Measurements from ENCODE around the gene DENND1A.
"Not testable (repeated sequence)": the region's sequence is repeated elsewhere in the genome, so short reads cannot be mapped to it uniquely, and the experiment has no call there.

The DENND1A gene, protein sequence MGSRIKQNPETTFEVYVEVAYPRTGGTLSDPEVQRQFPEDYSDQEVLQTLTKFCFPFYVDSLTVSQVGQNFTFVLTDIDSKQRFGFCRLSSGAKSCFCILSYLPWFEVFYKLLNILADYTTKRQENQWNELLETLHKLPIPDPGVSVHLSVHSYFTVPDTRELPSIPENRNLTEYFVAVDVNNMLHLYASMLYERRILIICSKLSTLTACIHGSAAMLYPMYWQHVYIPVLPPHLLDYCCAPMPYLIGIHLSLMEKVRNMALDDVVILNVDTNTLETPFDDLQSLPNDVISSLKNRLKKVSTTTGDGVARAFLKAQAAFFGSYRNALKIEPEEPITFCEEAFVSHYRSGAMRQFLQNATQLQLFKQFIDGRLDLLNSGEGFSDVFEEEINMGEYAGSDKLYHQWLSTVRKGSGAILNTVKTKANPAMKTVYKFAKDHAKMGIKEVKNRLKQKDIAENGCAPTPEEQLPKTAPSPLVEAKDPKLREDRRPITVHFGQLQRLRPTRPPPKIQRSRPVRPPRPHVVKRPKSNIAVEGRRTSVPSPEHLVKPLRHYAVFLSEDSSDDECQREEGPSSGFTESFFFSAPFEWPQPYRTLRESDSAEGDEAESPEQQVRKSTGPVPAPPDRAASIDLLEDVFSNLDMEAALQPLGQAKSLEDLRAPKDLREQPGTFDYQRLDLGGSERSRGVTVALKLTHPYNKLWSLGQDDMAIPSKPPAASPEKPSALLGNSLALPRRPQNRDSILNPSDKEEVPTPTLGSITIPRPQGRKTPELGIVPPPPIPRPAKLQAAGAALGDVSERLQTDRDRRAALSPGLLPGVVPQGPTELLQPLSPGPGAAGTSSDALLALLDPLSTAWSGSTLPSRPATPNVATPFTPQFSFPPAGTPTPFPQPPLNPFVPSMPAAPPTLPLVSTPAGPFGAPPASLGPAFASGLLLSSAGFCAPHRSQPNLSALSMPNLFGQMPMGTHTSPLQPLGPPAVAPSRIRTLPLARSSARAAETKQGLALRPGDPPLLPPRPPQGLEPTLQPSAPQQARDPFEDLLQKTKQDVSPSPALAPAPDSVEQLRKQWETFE

DNA sequence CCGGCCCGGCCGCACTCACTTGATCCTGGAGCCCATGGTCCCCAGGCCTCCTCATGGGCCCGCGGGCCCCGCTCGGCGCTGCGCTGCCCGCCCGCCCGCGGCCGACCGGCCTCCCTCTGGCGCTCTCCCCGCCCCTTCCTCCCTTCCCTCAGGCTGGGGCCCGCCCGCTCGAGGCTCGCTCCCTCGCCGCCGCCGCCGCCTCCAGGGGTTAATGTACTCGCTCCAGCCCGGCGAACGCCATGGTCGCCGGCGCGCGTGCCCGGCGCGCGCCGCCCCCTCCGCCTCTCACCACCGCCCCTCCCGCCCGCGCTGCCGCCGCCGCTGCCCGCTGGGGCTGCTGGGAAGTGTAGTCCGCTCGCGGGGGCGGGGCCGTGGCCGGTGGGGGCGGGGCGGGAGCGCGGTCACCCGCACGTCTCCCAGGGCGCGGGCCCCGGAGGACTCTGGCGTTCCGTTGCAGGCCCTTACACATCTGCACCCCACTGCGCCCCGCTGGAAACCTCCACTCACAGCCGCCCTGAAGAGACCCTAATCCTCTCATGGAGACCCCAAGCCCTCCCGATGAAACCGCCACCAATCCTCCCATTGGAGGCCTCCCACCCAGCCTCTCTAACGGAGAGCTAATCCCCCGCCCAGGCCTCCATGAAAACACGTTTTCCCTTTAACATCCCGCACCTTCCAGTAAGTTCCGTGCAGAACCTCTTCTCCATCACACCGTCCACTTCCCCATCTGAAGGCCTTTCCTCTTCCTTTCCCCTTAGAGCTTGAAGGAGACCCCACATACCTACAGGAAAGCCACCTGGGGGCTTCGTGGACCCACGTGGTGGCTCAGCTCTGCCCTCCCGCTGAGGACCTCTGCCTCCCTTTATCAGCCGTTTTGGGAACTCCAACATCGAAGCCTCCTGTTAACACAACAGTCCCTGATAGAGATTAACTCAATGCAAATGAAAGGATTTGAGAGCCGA, at the start of gene DENND1A:
Gene DENND1A (minus strand): TSS at position 257 of the 962 bp plus-strand sequence. CDS start 221 bp downstream, at position 36.
- Histone ChIP-seq H3K9me3 (ENCODE audit: control insufficient read depth, insufficient read depth, low read length) (no peaks in the 10 kb centered on the region), H3K36me3 (ENCODE audit: insufficient read depth, low read length) (no peaks in the 10 kb centered on the region), H3K9ac (ENCODE audit: low read depth, low read length) (peak within 1 kb of the TSS; percentile 55), H3K4me1 (ENCODE audit: insufficient read depth, low read length) (peaks cover 20% of the 10 kb centered on the region)

DNA sequence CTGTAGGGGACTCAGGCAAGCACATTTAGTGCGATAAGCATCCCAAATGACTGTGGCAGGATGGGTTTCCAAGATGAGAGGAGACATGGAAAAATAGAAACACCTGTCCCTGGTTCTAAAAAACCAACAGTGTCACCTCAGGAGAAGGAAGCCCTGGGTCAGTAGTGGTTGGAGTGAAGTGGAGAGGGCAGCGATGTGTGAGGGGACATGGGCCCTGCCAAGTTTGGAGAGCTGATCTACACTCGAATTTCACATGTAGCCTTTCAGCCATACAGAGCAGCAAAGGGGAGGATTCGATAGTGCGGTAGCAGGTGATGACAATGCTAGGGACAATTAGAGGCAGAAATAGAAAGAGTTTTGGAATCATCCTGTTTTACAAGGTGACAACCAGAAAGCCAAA, 49.1 kb upstream of the DENND1A start:
- Histone ChIP-seq H3K36me3 (ENCODE audit: insufficient read depth, low read length) (no peaks in the 10 kb centered on the region), H3K9me3 (ENCODE audit: control insufficient read depth, insufficient read depth, low read length) (no peaks in the 10 kb centered on the region), H3K9ac (ENCODE audit: low read depth, low read length) (no peak overlapping the region), H3K4me1 (ENCODE audit: insufficient read depth, low read length) (no peaks in the 10 kb centered on the region)

DNA sequence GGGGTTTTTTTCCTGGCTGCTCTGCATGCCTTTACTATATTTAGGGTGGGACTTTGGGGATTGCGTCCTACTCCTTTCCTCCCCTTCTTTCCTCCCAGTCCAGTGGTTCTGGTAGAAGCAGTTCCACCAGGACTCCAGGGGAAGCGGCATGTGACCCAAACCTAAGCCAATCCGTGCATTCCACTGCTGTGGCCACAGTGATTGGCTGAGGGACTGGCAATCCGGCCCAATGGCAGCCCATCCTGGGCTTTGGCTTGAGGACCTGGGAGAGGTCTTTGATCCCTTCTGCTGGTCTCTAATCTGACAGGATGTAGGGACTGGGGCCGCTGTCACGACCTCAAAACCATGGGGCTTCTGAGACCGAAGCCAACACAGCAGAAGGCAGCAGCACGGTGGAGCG, 46.7 kb upstream of the DENND1A start:
- H3K9ac ChIP-seq (ENCODE audit: low read depth, low read length); H3K9me3 ChIP-seq (ENCODE audit: control insufficient read depth, insufficient read depth, low read length); H3K36me3 ChIP-seq (ENCODE audit: insufficient read depth, low read length); H3K4me1 ChIP-seq (ENCODE audit: insufficient read depth, low read length): not testable (repeated sequence)

DNA sequence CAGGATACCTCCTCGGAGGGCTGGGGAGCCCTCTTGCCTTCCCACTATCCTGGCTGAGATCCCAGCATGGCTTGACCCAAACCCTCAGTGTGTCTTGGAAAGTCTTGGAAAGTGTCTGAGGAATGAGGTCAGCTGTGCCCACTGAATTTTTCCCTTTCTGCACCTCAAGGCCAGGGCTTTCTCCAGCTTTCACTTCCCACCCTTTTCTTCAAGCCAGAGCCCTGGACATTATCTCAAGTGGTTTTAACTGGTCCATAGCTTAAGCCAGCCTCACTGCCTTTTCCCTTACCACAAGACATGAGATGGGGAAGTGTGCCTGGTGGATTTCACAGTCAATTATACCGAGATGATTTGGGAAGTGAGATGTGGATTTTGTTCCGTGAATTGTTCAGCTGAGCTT, 45.9 kb upstream of the DENND1A start:
- Histone ChIP-seq H3K4me1 (ENCODE audit: insufficient read depth, low read length) (no peaks in the 10 kb centered on the region), H3K36me3 (ENCODE audit: insufficient read depth, low read length) (no peaks in the 10 kb centered on the region), H3K9ac (ENCODE audit: low read depth, low read length) (no peak overlapping the region), H3K9me3 (ENCODE audit: control insufficient read depth, insufficient read depth, low read length) (no peaks in the 10 kb centered on the region)

DNA sequence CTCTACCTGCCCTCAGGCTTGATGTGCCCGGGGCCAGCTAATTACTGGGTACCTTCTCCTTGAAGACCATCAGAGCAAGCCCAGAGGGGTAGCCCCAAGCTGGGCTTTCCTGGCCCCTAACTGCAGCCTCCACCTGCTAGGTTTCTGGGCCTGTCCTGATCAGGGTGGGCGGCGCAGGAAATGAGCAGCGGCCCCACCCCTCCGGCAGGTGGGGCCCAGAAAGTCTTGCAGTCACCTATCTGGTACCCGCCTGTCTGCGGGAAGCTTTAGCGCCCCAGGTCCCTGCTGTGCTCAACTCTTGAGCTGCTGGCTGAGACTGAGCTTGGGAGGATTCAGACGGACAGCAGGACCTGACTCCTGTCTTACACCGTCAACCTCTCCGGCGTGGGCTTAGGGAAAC, 44.5 kb upstream of the DENND1A start:
- H3K9ac ChIP-seq (ENCODE audit: low read depth, low read length) = no peak overlapping the region

DNA sequence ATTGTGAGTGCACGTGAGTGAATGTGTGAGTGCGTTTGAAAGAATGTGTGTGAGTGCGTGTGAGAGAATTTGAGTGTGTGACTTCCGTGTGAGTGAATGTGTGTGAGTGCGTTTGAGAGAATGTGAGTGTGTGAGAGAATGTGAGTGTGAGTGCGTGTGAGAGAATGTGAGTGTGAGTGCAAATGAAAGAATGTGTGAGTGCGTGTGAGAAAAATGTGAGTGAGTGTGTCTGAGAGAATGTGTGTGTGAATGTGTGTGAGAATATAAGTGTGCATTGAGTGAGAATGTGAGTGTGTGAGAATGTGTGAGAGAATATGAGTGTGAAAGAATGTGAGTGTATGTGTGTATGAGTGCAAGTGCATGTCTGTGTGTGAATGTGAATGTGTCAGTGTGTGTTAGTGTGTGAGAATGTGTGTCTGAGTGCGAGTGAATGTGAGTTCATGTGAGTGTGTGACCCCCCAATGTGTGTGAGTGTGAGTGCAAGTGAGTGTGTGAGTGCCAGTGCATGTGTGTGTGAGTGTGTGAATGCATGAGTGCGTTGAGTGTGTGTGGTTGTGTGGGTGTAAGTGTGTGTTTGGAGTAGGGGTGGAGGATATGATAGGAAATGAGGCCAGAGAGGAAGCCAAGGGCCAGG, 43.8 kb upstream of the DENND1A start:
- H3K4me1 ChIP-seq (ENCODE audit: insufficient read depth, low read length) = no peaks in the 10 kb centered on the region
- no peaks in the 10 kb centered on the region for H3K36me3 ChIP-seq (ENCODE audit: insufficient read depth, low read length)
- no peaks in the 10 kb centered on the region for H3K9me3 ChIP-seq (ENCODE audit: control insufficient read depth, insufficient read depth, low read length)
- H3K9ac ChIP-seq (ENCODE audit: low read depth, low read length) = no peak overlapping the region

More for the DNA sequence above, 44.5 kb upstream of the DENND1A start:
- Histone ChIP-seq H3K4me1 (ENCODE audit: insufficient read depth, low read length) (no peaks in the 10 kb centered on the region), H3K9me3 (ENCODE audit: control insufficient read depth, insufficient read depth, low read length) (no peaks in the 10 kb centered on the region), H3K36me3 (ENCODE audit: insufficient read depth, low read length) (no peaks in the 10 kb centered on the region)

DNA sequence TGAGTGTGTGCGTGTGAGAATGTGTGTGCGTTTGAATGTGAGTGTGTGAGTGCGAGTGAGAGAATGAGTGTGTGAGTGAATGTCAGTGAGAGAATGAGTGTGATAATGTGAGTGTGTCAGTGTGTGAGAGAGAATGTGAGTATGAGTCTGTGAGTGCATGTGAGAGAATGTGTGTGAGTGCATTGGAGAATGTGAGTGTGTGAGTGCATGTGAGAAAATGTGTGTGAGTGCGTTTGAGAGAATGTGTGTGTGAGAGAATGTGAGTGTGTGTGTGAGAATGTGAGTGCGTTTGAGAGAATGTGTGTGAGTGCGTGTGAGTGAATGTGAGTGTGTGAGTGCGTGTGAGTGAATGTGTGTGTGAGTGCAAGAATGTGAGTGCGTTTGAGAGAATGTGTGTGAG, 42.7 kb upstream of the DENND1A start:
- H3K9me3 ChIP-seq (ENCODE audit: control insufficient read depth, insufficient read depth, low read length) = no peaks in the 10 kb centered on the region
- no peaks in the 10 kb centered on the region for H3K4me1 ChIP-seq (ENCODE audit: insufficient read depth, low read length)
- no peak overlapping the region for H3K9ac ChIP-seq (ENCODE audit: low read depth, low read length)
- no peaks in the 10 kb centered on the region for H3K36me3 ChIP-seq (ENCODE audit: insufficient read depth, low read length)

DNA sequence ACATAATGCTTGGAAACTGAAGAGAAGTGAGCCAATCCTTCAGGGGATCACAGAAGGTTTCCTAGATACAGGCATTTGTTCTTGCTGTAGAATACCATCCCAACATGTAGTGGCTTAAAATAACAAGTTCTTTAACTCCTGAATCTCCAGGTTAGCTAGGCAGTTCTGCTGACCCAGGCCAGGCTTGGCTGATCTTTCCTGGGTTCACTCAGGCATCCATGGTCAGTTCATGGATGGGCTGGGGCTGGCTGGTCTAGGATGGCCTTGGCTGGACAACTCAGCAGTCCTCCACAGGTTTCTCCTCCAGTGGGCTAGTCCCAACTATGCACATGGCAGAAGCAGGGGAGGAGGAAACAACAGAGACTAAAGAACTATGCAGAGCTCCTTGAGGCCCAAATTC, 37.4 kb upstream of the DENND1A start:
- H3K9me3 ChIP-seq (ENCODE audit: control insufficient read depth, insufficient read depth, low read length) = no peaks in the 10 kb centered on the region

DNA sequence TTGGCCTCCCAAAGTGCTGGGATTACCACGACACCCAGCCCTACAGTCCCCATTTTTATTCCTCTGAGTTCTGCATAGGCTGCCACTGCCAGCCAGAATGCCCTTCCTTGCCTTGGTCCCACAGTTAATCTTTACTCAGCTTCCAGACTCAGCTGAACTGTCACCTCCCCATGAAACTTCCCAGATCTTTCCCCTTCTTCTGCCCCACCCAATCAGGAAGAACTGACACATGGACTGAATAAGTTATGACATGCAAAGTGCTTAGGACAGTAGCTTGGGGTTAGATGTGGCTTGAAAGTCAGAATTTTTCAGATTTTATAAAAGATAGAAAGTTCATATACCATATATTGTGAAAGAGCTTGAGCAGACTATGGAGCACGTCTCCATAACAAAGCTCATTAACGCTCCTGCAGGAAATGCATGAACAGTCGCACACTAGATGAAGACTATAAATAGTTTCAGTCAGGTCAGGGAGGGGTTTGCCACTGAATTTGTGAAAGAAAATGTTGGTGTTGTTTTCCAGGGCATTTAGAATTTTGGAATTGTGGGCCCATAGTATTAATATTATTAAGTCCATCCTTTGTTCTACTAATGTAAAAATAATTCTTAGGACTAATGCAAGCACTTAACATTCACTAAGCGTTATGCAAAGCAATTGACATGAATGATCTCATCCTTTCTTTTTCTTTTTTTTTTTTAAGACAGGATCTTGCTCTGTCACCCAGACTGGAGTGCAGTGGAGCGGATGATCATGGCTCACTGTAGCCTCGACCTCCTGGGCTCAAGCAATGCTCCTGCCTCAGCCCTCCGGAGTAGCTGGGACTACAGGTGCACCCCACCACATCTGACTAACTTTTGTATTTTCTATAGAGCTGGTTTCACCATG, 36.1 kb upstream of the DENND1A start:
- no peaks in the 10 kb centered on the region for H3K36me3 ChIP-seq (ENCODE audit: insufficient read depth, low read length)
- 0 out of 2 replicates have a peak, but pooled peaks cover 5% of the 10 kb centered on the region for H3K4me1 ChIP-seq (ENCODE audit: insufficient read depth, low read length)
- H3K9ac ChIP-seq (ENCODE audit: low read depth, low read length) = no peak overlapping the region
- H3K9me3 ChIP-seq (ENCODE audit: control insufficient read depth, insufficient read depth, low read length) = no peaks in the 10 kb centered on the region

More for the DNA sequence above, 37.4 kb upstream of the DENND1A start:
- Histone ChIP-seq H3K4me1 (ENCODE audit: insufficient read depth, low read length) (0 out of 2 replicates have a peak, but pooled peaks cover 5% of the 10 kb centered on the region), H3K36me3 (ENCODE audit: insufficient read depth, low read length) (no peaks in the 10 kb centered on the region), H3K9ac (ENCODE audit: low read depth, low read length) (no peak overlapping the region)

DNA sequence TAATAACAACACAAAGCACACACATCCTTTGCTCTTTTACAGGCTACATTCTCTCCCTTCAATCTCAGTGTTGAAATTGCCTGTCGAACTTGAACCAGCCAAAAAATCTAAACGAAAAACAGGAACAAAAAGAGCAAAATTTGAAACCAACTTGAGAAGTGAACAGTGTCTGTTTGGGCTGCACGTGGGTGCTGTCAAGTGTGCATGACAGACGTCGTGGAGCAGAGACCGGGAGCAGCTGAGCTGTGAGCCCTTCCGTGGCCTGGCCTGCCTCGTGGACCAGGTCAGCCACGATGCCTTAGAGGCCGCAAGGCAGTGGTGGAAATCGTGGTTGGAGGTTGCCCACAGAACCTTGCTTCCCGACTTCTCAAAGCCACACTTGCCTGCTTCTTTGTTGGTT, 34.8 kb upstream of the DENND1A start:
- H3K9me3 ChIP-seq (ENCODE audit: control insufficient read depth, insufficient read depth, low read length) = no peaks in the 10 kb centered on the region
- H3K36me3 ChIP-seq (ENCODE audit: insufficient read depth, low read length) = no peaks in the 10 kb centered on the region
- no peak overlapping the region for H3K9ac ChIP-seq (ENCODE audit: low read depth, low read length)
- H3K4me1 ChIP-seq (ENCODE audit: insufficient read depth, low read length) = peaks cover 9% of the 10 kb centered on the region; the same call in 1 of the 2 replicates

DNA sequence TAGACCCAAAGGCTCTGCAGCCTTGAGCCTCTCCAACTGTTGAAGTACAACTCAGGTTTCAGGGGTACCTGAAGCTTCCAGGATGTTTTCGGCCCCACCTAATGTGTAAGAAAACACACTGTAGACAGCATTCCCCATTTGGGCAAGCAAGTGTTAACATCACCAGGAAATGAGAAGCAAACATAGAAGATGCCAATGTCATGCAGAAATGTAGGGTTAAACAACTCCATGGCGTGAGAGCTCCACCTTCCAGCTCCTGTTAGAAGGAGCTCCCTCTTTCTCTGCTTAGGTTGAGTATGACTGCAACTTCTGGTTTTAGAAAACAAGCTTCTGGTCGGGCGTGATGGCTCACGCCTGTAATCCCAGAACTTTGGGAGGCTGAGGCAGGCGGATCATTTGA, 31.0 kb upstream of the DENND1A start:
- Histone ChIP-seq H3K36me3 (ENCODE audit: insufficient read depth, low read length) (no peaks in the 10 kb centered on the region), H3K9me3 (ENCODE audit: control insufficient read depth, insufficient read depth, low read length) (no peaks in the 10 kb centered on the region), H3K4me1 (ENCODE audit: insufficient read depth, low read length) (peaks cover 6% of the 10 kb centered on the region; the same call in 1 of the 2 replicates), H3K9ac (ENCODE audit: low read depth, low read length) (no peak overlapping the region)

DNA sequence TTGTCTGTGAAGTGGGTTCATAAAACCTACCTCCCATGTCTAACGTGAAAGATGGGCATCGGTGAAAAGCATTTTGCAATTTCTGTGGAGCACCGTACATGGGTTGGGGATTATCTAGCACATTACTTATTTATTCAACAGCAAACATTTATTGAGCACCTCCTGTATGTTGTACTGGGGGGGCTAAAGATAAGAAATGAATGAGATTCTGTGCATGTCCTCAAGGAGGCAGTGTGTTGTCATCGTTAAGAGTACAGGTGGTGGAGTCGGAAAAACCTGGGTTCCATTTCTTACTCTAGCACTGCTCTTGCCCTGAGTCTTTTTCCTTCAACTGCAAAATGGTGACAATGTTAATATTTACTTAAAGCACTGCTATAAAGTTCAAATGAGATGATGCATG, 30.4 kb upstream of the DENND1A start:
- peaks cover 4% of the 10 kb centered on the region; the same call in 1 of the 2 replicates for H3K4me1 ChIP-seq (ENCODE audit: insufficient read depth, low read length)
- no peaks in the 10 kb centered on the region for H3K36me3 ChIP-seq (ENCODE audit: insufficient read depth, low read length)
- H3K9me3 ChIP-seq (ENCODE audit: control insufficient read depth, insufficient read depth, low read length) = no peaks in the 10 kb centered on the region
- H3K9ac ChIP-seq (ENCODE audit: low read depth, low read length) = no peak overlapping the region
